Mesendoderm (in vitro differentiated cells): Measurements from ENCODE around the gene PUS1.
"Not testable (repeated sequence)": the region's sequence is repeated elsewhere in the genome, so short reads cannot be mapped to it uniquely, and the experiment has no call there.

ENCODE experiments used
- DNase-seq: peaks from one replicate; pipeline ENCODE4 v3.0.0; 2013
- H2AK5ac ChIP-seq: 2 replicates; pipeline ENCODE4 v1.6.1; 2013; ENCODE audit warnings: low read length, inconsistent platforms
- H2BK120ac ChIP-seq: 2 replicates; pipeline ENCODE4 v1.6.1; 2013; ENCODE audit warnings: low read depth, mild to moderate bottlenecking, low read length, moderate library complexity, mixed read lengths
- H2BK15ac ChIP-seq: replicated peaks from 2 replicates; pipeline ENCODE4 v1.6.1; 2013; ENCODE audit warnings: low read depth, mild to moderate bottlenecking, moderate library complexity
- H2BK5ac ChIP-seq: 2 replicates; pipeline ENCODE4 v1.6.1; 2013; ENCODE audit warnings: low read length, inconsistent platforms
- H3K18ac ChIP-seq: 2 replicates; pipeline ENCODE4 v1.6.1; 2013; ENCODE audit warnings: mild to moderate bottlenecking, low read length, mixed read lengths
- H3K23ac ChIP-seq: one replicate; pipeline ENCODE4 v1.6.1; 2013; ENCODE audit warnings: low read length
- H3K27ac ChIP-seq: 2 replicates; pipeline ENCODE4 v1.5.1; 2013; ENCODE audit warnings: low read depth, mild to moderate bottlenecking, inconsistent platforms, low read length, moderate library complexity
- H3K27me3 ChIP-seq: 2 replicates; pipeline ENCODE4 v1.6.1; 2013; ENCODE audit warnings: low read length, control low read depth, mild to moderate bottlenecking, inconsistent platforms; ENCODE audit not compliant: insufficient read depth, poor library complexity
- H3K36me3 ChIP-seq: 2 replicates; pipeline ENCODE4 v1.6.1; 2013; ENCODE audit warnings: low read length, inconsistent platforms; ENCODE audit not compliant: control insufficient read depth, insufficient read depth
- H3K4ac ChIP-seq: one replicate; pipeline ENCODE4 v1.6.1; 2013; ENCODE audit warnings: low read depth, mild to moderate bottlenecking, low read length, moderate library complexity
- H3K4me1 ChIP-seq: 2 replicates; pipeline ENCODE4 v1.6.1; 2013; ENCODE audit warnings: low read depth, low read length, inconsistent platforms; ENCODE audit not compliant: control insufficient read depth
- H3K4me2 ChIP-seq: 2 replicates; pipeline ENCODE4 v1.6.1; 2013; ENCODE audit warnings: low read length
- H3K4me3 ChIP-seq: 2 replicates; pipeline ENCODE4 v1.5.1; 2013; ENCODE audit warnings: mild to moderate bottlenecking, low read length
- H3K56ac ChIP-seq: one replicate; pipeline ENCODE4 v1.6.1; 2013; ENCODE audit warnings: low read length
- H3K79me1 ChIP-seq: 2 replicates; pipeline ENCODE4 v1.6.1; 2013; ENCODE audit warnings: low read length, inconsistent platforms
- H3K79me2 ChIP-seq: 2 replicates; pipeline ENCODE4 v1.6.1; 2013; ENCODE audit warnings: mild to moderate bottlenecking, low read length; ENCODE audit not compliant: control insufficient read depth, insufficient read depth
- H3K9ac ChIP-seq: 2 replicates; pipeline ENCODE4 v1.6.1; 2013; ENCODE audit warnings: low read length, inconsistent platforms
- H4K5ac ChIP-seq: one replicate; pipeline ENCODE4 v1.6.1; 2013; ENCODE audit warnings: low read length
- H4K8ac ChIP-seq: one replicate; pipeline ENCODE4 v1.6.1; 2013; ENCODE audit warnings: low read depth, mild to moderate bottlenecking, control low read depth, low read length, moderate library complexity
- WGBS: extraction: QIAGEN DNeasy Blood & Tissue Kit; methylation state at CpG from one replicate; pipeline ENCODE4 v1.1.7; 2013; ENCODE audit warnings: low lambda C conversion rate, missing lambda C conversion rate; ENCODE audit not compliant: insufficient coverage; ENCODE audit errors: extremely low coverage; 5-methylcytosine and 5-hydroxymethylcytosine counted together

The PUS1 gene

DNA sequence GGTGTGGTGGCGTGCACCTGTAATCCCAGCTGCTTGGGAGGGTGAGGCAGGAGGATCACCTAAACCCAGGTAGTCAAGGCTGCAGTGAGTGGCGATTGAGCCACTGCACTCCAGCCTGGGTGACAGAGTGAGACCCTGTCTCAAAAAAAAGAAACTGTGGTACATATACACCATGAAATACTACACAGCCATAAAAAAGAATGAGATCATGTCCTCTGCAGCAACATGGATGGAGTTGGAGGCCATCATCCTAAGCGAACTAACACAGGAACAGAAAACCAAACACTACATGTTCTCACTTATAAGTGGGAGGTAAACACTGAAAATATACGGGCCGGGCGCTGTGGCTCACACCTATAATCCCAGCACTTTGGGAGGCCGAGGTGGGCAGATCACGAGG is 37.4 kb upstream of the PUS1 start:
- H3K27me3 ChIP-seq, H2BK15ac ChIP-seq, H3K23ac ChIP-seq, H4K5ac ChIP-seq, DNase-seq, H3K4me3 ChIP-seq, H3K79me1 ChIP-seq, H3K79me2 ChIP-seq, H3K4me1 ChIP-seq, H4K8ac ChIP-seq, H3K18ac ChIP-seq, H3K9ac ChIP-seq, H3K4me2 ChIP-seq, H3K27ac ChIP-seq, H3K56ac ChIP-seq, H2BK5ac ChIP-seq, H2BK120ac ChIP-seq, H2AK5ac ChIP-seq, H3K4ac ChIP-seq, H3K36me3 ChIP-seq: not testable (repeated sequence)
- no CpG with 5 or more reads among the region's 8 CpGs for WGBS

DNA sequence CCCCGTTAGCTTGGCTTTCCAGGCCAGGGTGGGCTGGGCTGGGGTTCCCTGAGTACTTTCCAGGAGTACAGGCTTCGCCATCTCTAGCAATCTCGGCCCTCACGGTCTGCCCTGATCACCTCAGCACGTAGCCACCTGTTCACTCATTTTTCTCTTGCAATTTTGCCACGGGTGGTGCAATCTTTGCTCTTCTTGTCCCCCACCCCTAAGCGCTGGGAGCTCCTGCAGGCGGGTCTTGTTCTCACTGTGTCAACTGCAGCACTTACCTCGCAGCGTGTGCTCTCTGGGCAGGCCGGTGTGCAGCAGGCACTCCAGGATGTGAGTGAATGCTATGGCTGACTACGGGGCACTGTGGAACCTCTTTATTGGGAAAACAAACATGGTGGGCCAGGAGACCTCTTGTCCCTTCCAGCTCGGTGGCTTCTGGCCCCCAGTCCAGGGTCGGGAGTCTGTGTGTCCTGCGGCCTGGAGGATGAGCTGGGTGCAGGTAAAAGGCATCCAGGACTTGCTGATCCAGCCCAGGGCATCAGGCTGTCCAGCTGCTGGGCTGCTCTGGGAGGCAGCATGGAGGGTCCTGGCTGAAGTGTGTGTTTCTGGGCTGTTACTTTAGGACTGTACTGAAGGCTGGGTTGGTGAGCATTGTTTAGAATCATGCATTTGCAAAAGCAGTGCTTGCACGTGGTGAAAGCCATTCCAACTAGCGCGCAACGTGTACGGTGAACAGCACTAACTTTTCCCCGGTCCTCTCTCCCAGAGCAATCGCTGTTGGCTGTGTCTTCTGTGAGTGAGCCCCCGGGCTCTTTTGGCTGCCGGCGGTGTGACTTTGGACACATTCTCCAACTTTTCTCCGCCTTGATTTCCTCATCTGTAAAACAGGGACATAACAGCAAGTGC is 36.1 kb upstream of the PUS1 start:
- H3K36me3 ChIP-seq: no peaks in the 10 kb centered on the region
- H4K5ac ChIP-seq: no peak overlapping the region
- WGBS: no CpG with 5 or more reads among the region's 26 CpGs
- H3K4me1 ChIP-seq: peaks cover 2% of the 10 kb centered on the region
- no peak overlapping the region for H2BK120ac ChIP-seq
- H3K4ac ChIP-seq: no peak overlapping the region
- no peaks in the 10 kb centered on the region for H3K27me3 ChIP-seq
- H3K18ac ChIP-seq: no peak overlapping the region
- H3K79me2 ChIP-seq: peaks cover 4% of the 10 kb centered on the region
- no peak overlapping the region for H4K8ac ChIP-seq
- H3K4me2 ChIP-seq: no peak overlapping the region
- no peak overlapping the region for H3K56ac ChIP-seq
- H3K4me3 ChIP-seq: no peak overlapping the region
- H2AK5ac ChIP-seq: no peak overlapping the region
- H3K9ac ChIP-seq: no peak overlapping the region
- no peak overlapping the region for H2BK15ac ChIP-seq
- no peak overlapping the region for H2BK5ac ChIP-seq
- H3K23ac ChIP-seq: no peak overlapping the region
- no peak overlapping the region for H3K27ac ChIP-seq
- no peak for DNase-seq
- peaks cover 8% of the 10 kb centered on the region for H3K79me1 ChIP-seq

- no peak overlapping the region for H4K5ac ChIP-seq
- no peak overlapping the region for H2BK120ac ChIP-seq
- no peak overlapping the region for H3K4ac ChIP-seq
- H3K79me2 ChIP-seq: peaks cover 4% of the 10 kb centered on the region
- no peak overlapping the region for H3K27ac ChIP-seq
- no peak overlapping the region for H3K23ac ChIP-seq
- no peak overlapping the region for H2BK15ac ChIP-seq
- no peak overlapping the region for H3K18ac ChIP-seq
- no peaks in the 10 kb centered on the region for H3K36me3 ChIP-seq
- no peak for DNase-seq
- H3K4me1 ChIP-seq: peaks cover 2% of the 10 kb centered on the region
- no peak overlapping the region for H3K9ac ChIP-seq
- H3K4me2 ChIP-seq: no peak overlapping the region
- H3K56ac ChIP-seq: peak overlapping the region; percentile 49
- no peak overlapping the region for H2AK5ac ChIP-seq
- WGBS: 100% methylated on average over 2 of the region's 19 CpGs
- H3K79me1 ChIP-seq: peaks cover 9% of the 10 kb centered on the region
- no peaks in the 10 kb centered on the region for H3K27me3 ChIP-seq
- H2BK5ac ChIP-seq: no peak overlapping the region
- H3K4me3 ChIP-seq: no peak overlapping the region
- H4K8ac ChIP-seq: no peak overlapping the region
Measured at GRCh38 chr12:131893605-131894312, 35.3 kb upstream of the PUS1 start.

- Histone ChIP-seq H2BK5ac (no peak within 1 kb of the TSS), H3K27me3 (no peaks in the 10 kb centered on the region), H3K4me2 (peak within 1 kb of the TSS; percentile 91), H2AK5ac (no peak within 1 kb of the TSS), H3K4me3 (peak within 1 kb of the TSS; percentile 72), H3K23ac (no peak within 1 kb of the TSS), H2BK120ac (peak within 1 kb of the TSS; percentile 39), H3K56ac (peak within 1 kb of the TSS; percentile 85), H3K36me3 (no peaks in the 10 kb centered on the region), H3K79me2 (peaks cover 4% of the 10 kb centered on the region), H3K4me1 (no peaks in the 10 kb centered on the region), H4K5ac (no peak within 1 kb of the TSS), H3K27ac (no peak within 1 kb of the TSS), H4K8ac (no peak within 1 kb of the TSS), H3K4ac (peak within 1 kb of the TSS; percentile 89), H3K18ac (peak within 1 kb of the TSS; percentile 93), H3K9ac (peak within 1 kb of the TSS; percentile 85), H3K79me1 (peaks cover 9% of the 10 kb centered on the region), H2BK15ac (no peak within 1 kb of the TSS)
- DNase-seq: peak; percentile 94
- WGBS: no CpG with 5 or more reads among the region's 64 CpGs
Measured at GRCh38 chr12:131894313-131894860, 34.7 kb upstream of the PUS1 start, which contains the start of gene ULK1. Gene ULK1 (plus strand): TSS chr12:131894622. CDS start chr12:131895002, 380 bp downstream.

DNA sequence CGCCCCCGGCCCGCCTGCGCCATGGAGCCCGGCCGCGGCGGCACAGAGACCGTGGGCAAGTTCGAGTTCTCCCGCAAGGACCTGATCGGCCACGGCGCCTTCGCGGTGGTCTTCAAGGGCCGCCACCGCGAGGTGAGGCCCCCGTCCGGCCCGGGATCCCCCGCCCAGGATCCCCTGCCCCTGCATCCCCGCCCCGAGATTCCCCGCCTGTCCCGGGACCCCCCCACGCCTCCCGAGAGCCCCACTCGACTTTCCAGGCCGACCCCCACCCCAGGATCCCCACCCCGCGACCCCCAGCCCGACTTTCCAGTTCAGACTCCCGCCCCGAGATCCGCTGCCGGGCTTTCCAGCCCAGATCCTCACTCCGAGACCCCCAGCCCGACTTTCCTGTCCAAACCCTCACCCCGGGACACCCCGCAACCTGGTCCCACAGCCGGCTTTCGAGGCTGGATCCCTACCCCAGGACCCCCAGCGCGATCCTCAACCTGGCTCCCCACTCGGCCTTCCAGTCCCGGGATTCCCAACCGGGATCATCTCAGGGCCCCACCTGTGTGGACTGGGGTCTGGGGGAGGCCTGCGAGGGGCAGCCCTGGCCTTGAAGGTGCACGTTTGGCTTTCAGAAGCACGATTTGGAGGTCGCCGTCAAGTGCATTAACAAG is 34.0 kb upstream of the PUS1 start:
- Histone ChIP-seq H2AK5ac (no peak overlapping the region), H3K36me3 (no peaks in the 10 kb centered on the region), H3K23ac (no peak overlapping the region), H3K18ac (peak overlapping the region; percentile 93), H3K79me1 (peaks cover 9% of the 10 kb centered on the region), H3K4ac (peak overlapping the region; percentile 89), H2BK120ac (peak overlapping the region; percentile 39), H3K4me3 (peak overlapping the region; percentile 48), H4K5ac (no peak overlapping the region), H3K56ac (peak overlapping the region; percentile 84), H2BK5ac (no peak overlapping the region), H3K27ac (no peak overlapping the region), H3K4me2 (peak overlapping the region; percentile 91), H3K79me2 (peaks cover 4% of the 10 kb centered on the region), H2BK15ac (no peak overlapping the region), H3K27me3 (no peaks in the 10 kb centered on the region), H3K9ac (peak overlapping the region; percentile 80), H4K8ac (no peak overlapping the region), H3K4me1 (no peaks in the 10 kb centered on the region)
- DNase-seq: no peak
- no CpG with 5 or more reads among the region's 54 CpGs for WGBS
